AG09319 (cell line): ENCODE results near the gene RAPGEF2.
"Not testable (repeated sequence)": the region's sequence is repeated elsewhere in the genome, so short reads cannot be mapped to it uniquely, and the experiment has no call there.

Experiments
- DNase-seq: peaks from one replicate; pipeline ENCODE4 v3.0.0-alpha.2; 2010; ENCODE audit warnings: low read depth; ENCODE audit errors: extremely low read depth
- CTCF ChIP-seq: IDR thresholded peaks from 2 replicates; pipeline ENCODE4 v1.5.1; 2011; ENCODE audit warnings: low read depth, mild to moderate bottlenecking, inconsistent platforms, low read length, moderate library complexity

The RAPGEF2 gene

GRCh38 chr4:159303435-159303834 lies 200.6 kb downstream of the RAPGEF2 start:
- no peak for DNase-seq
- no peak for TF ChIP-seq CTCF

GRCh38 chr4:159305129-159305528 lies 202.2 kb downstream of the RAPGEF2 start:
- DNase-seq = no peak
- TF ChIP-seq CTCF = no peak

DNA sequence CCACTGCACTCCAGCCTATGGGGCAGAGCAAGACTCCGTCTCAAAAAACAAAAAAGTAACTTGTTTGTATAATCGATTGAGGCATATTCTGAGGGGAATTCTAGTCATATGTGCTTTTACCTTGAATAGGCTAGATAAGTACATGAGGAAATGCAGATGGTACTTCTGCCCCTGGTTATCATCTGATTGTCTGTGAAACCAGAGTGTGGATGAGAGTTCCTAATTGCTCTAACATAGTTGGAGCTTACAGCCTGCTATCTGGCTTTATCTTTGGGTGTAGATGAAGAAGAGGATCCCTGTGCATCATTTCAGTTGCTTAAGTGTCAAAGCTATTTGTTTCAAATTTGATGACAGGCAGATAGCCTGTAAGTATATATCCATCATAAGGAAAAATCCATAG lies 205.1 kb downstream of the RAPGEF2 start:
- no peak for TF ChIP-seq CTCF
- no peak for DNase-seq

GRCh38 chr4:159308566-159309340 lies 205.9 kb downstream of the RAPGEF2 start:
- no peak for DNase-seq
- no peak for TF ChIP-seq CTCF

DNA sequence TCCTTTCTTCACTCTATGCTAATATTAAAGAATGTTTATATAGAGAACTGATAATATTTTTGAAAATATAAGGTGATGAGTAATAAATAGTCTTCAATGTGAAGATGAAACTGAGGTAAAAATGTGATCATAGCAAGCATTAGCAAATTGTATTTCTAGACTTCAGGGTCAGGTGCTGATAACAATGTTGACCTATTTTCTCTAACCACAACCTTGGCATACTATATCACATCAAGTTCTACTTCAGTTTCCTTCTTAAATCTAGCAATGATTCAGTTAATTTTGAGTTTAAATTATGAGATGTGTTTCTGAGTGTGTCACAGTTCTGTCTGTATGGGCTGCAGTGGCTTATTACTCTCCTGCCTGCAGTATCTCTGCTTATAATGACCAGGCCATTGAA lies 209.4 kb downstream of the RAPGEF2 start:
- DNase-seq = no peak
- TF ChIP-seq CTCF = no peak

DNA sequence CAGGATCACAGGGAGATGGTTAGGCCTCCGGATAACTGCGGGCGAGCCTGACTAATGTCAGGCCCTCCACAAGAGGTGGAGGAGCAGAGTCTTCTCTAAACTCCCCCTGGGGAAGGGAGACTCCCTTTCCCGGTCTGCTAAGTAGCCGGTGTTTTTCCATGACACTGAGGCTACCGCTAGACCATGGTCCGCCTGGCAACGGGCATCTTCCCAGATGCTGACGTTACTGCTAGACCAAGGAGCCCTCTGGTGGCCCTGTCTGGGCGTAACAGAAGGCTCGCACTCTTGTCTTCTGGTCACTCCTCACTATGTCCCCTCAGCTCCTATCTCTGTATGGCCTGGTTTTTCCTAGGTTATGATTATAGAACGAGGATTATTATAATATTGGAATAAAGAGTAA lies 213.0 kb downstream of the RAPGEF2 start:
- DNase-seq = not testable (repeated sequence)

DNA sequence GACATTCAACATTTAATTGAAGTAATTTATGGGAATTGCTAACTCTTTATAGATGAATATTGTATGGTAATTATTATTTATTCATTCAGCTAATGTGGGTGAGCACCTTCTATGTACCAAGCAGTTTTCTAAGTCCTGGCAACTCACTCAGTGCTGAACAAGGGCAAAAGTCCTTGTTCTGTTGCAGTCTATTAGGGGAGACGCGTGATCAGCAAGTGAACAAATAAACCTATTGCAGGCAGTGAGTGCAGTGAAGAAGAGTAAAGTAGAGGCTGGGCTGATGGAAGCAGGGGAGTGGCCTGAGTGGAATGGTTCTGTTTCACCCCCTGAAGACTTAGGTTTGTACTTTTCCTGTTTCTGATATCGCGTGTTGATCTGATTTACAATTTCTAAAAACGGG lies 214.3 kb downstream of the RAPGEF2 start:
- DNase-seq = no peak
- no peak for TF ChIP-seq CTCF

- TF ChIP-seq CTCF = no peak
- no peak for DNase-seq
Observed at GRCh38 chr4:159319027-159319426, 216.1 kb downstream of the RAPGEF2 start.
